Measurements from ENCODE around the gene CREB3L2. TPM values are rescaled to one million over a fixed set of nuclear protein-coding genes. Genes with fewer than 3 reads are reported as not detected.

CREB3L2 gene
- total and polyA plus RNA-seq, 2 experiments from 2014 or later: 37.6 to 38.3 TPM

DNA sequence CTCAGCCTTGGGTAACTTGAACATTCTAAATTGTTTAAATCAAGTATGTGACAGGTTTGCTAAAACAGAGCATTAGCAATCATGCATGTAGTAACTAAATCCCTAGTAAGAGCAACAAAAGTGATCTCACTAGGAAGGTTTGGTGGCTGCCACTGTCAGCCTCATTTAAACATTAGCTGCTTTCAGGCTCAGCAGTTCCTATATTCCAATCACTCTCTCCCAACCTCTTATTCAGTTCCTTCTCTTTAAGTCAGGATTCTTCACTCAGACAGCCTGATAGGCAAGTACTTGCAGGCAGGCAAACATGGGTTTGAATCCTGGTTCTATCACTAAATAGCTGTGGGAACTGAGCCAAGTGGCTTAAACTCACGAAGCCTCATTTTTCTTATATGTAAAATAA lies 3.6 kb downstream of the CREB3L2 start:
- Histone ChIP-seq H3K9me2 (replicated peaks; ENCODE audit: insufficient read depth) (no peaks in the 10 kb centered on the region), H3K9me3 (ENCODE audit: low read depth) (no peaks in the 10 kb centered on the region), H3K79me2 (peaks cover 82% of the 10 kb centered on the region), H3K27me3 (no peaks in the 10 kb centered on the region), H4K20me1 (ENCODE audit: insufficient read depth, poor library complexity, severe bottlenecking) (peaks cover 5% of the 10 kb centered on the region), H2AFZ (no peak overlapping the region), H3K36me3 (replicated peaks; ENCODE audit: insufficient read depth, low read depth) (no peaks in the 10 kb centered on the region), H3K4me2 (peak overlapping the region; percentile 91), H3K27ac (peak overlapping the region; percentile 92), H3K4me1 (ENCODE audit: insufficient read depth) (peaks cover 34% of the 10 kb centered on the region), H3K4me3 (no peak overlapping the region)
- no peak for TF ChIP-seq CTCF (IDR thresholded peaks at IDR 0.05; ENCODE audit: poor library complexity)
- TF ChIP-seq EZH2 (IDR thresholded peaks at IDR 0.05; ENCODE audit: borderline replicate concordance): no peak
- no peak for TF ChIP-seq EZH2phosphoT487 (IDR thresholded peaks at IDR 0.05; ENCODE audit: low read depth, severe bottlenecking, unreplicated experiment)
- WGBS (ENCODE audit: low lambda C conversion rate, missing lambda C conversion rate): 0% methylated on average over 1 of the region's 1 CpG
- no peak for DNase-seq (ENCODE audit: low spot score)

DNA sequence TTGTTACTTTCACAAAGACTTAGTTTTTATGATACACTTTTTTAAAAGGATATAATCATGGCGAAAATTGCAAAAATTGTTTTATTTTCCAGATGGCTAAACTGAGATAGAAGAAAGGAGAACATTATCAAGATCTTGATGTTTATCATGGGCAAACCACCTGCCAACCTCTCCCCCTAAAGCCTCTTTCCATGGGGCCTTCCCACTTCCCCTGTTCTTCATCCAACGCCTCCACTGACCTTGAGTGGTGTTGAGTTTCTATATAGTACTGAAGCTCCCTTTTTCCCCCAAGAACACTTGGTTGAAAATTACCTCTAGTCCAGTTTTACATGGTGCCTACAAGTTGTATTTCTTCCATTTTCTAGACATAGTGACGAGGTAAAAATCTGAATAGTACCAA lies 5.0 kb downstream of the CREB3L2 start:
- Histone ChIP-seq H4K20me1 (ENCODE audit: insufficient read depth, poor library complexity, severe bottlenecking) (peaks cover 5% of the 10 kb centered on the region), H3K9me3 (ENCODE audit: low read depth) (no peaks in the 10 kb centered on the region), H3K4me2 (peak overlapping the region; percentile 4), H3K4me1 (ENCODE audit: insufficient read depth) (peaks cover 47% of the 10 kb centered on the region), H3K4me3 (no peak overlapping the region), H3K36me3 (replicated peaks; ENCODE audit: insufficient read depth, low read depth) (no peaks in the 10 kb centered on the region), H3K27me3 (no peaks in the 10 kb centered on the region), H3K79me2 (peaks cover 85% of the 10 kb centered on the region), H3K9me2 (replicated peaks; ENCODE audit: insufficient read depth) (no peaks in the 10 kb centered on the region), H2AFZ (no peak overlapping the region), H3K27ac (no peak overlapping the region)
- WGBS (ENCODE audit: low lambda C conversion rate, missing lambda C conversion rate): 64% methylated on average over 3 of the region's 3 CpGs
- no peak for TF ChIP-seq EZH2 (IDR thresholded peaks at IDR 0.05; ENCODE audit: borderline replicate concordance)
- TF ChIP-seq CTCF (IDR thresholded peaks at IDR 0.05; ENCODE audit: poor library complexity): no peak
- TF ChIP-seq EZH2phosphoT487 (IDR thresholded peaks at IDR 0.05; ENCODE audit: low read depth, severe bottlenecking, unreplicated experiment): no peak
- DNase-seq (ENCODE audit: low spot score): no peak

GRCh38 chr7:137996386-137996851 lies 5.5 kb downstream of the CREB3L2 start:
- Histone ChIP-seq H3K9me3 (ENCODE audit: low read depth) (no peaks in the 10 kb centered on the region), H3K79me2 (peaks cover 89% of the 10 kb centered on the region), H2AFZ (no peak overlapping the region), H3K4me3 (no peak overlapping the region), H3K36me3 (replicated peaks; ENCODE audit: insufficient read depth, low read depth) (no peaks in the 10 kb centered on the region), H3K27me3 (no peaks in the 10 kb centered on the region), H4K20me1 (ENCODE audit: insufficient read depth, poor library complexity, severe bottlenecking) (peaks cover 5% of the 10 kb centered on the region), H3K9me2 (replicated peaks; ENCODE audit: insufficient read depth) (no peaks in the 10 kb centered on the region), H3K4me1 (ENCODE audit: insufficient read depth) (peaks cover 51% of the 10 kb centered on the region), H3K27ac (no peak overlapping the region), H3K4me2 (peak overlapping the region; percentile 4)
- no peak for DNase-seq (ENCODE audit: low spot score)
- 66% methylated on average over 6 of the region's 6 CpGs for WGBS (ENCODE audit: low lambda C conversion rate, missing lambda C conversion rate)
- TF ChIP-seq EZH2phosphoT487 (IDR thresholded peaks at IDR 0.05; ENCODE audit: low read depth, severe bottlenecking, unreplicated experiment): no peak
- TF ChIP-seq CTCF (IDR thresholded peaks at IDR 0.05; ENCODE audit: poor library complexity): no peak
- no peak for TF ChIP-seq EZH2 (IDR thresholded peaks at IDR 0.05; ENCODE audit: borderline replicate concordance)

Data from hepatocyte (in vitro differentiated cells).